ENCODE results near the gene CACUL1.

The CACUL1 gene

GRCh38 chr10:118769898-118770600 lies 15.3 kb upstream of the CACUL1 start:
- no peak for DNase-seq (ENCODE audit: low spot score)
- no peak for TF ChIP-seq CTCF (conservative IDR thresholded peaks at IDR 0.05; ENCODE audit: low read depth)
- no peak overlapping the region for H3K27ac ChIP-seq
- POLR2A ChIA-PET (ENCODE audit: low non-redundant PET) = no interaction called here
- CTCF ChIA-PET = no interaction called here

- CTCF ChIA-PET = interaction anchor here (0.7 kb wide), 1 partner anchor 32 kb away, joined by 3 read pairs; no protein-coding TSS in a partner anchor
These were observed 13.5 kb upstream of the CACUL1 start for GRCh38 chr10:118768041-118768919.

GRCh38 chr10:118767297-118768040 lies 12.7 kb upstream of the CACUL1 start:
- ChIA-PET CTCF (interaction anchor here (0.6 to 0.7 kb wide), 2 partner anchors 33 to 233 kb away, joined by 3 to 4 read pairs; no protein-coding TSS in a partner anchor), POLR2A (ENCODE audit: low non-redundant PET) (no interaction called here)
- TF ChIP-seq CTCF (conservative IDR thresholded peaks at IDR 0.05; ENCODE audit: low read depth) = no peak
- no peak overlapping the region for H3K27ac ChIP-seq
- DNase-seq (ENCODE audit: low spot score) = no peak

More at GRCh38 chr10:118768041-118768919, 13.5 kb upstream of the CACUL1 start:
- no peak for DNase-seq (ENCODE audit: low spot score)
- no peak for TF ChIP-seq CTCF (conservative IDR thresholded peaks at IDR 0.05; ENCODE audit: low read depth)
- no peak overlapping the region for H3K27ac ChIP-seq
- POLR2A ChIA-PET (ENCODE audit: low non-redundant PET) = no interaction called here

GRCh38 chr10:118764195-118764594 lies 9.4 kb upstream of the CACUL1 start:
- ChIA-PET CTCF (interaction anchor here (0.6 to 0.7 kb wide), 2 partner anchors 18 to 289 kb away, joined by 3 to 4 read pairs; no protein-coding TSS in a partner anchor), POLR2A (ENCODE audit: low non-redundant PET) (no interaction called here)
- no peak for TF ChIP-seq CTCF (conservative IDR thresholded peaks at IDR 0.05; ENCODE audit: low read depth)
- no peak for DNase-seq (ENCODE audit: low spot score)
- H3K27ac ChIP-seq = no peak overlapping the region

GRCh38 chr10:118763202-118763988 lies 8.6 kb upstream of the CACUL1 start:
- no peak overlapping the region for H3K27ac ChIP-seq
- POLR2A ChIA-PET (ENCODE audit: low non-redundant PET) = no interaction called here
- CTCF ChIA-PET = interaction anchor here (0.7 kb wide), 1 partner anchor 17 kb away, joined by 3 read pairs; no protein-coding TSS in a partner anchor
- no peak for TF ChIP-seq CTCF (conservative IDR thresholded peaks at IDR 0.05; ENCODE audit: low read depth)
- DNase-seq (ENCODE audit: low spot score) = no peak

Measured in RWPE1 (cell line).